DOHH2 (cell line): ENCODE results near the gene IFNA17.
A peak's percentile ranks its signal among the peaks of the same experiment; 100 is the strongest.
"Not testable (repeated sequence)": the region's sequence is repeated elsewhere in the genome, so short reads cannot be mapped to it uniquely, and the experiment has no call there.

Experiments used
- H3F3A ChIP-seq: fragments of 200-600 bp; sonication (generic), shearing (Covaris generic); 2 replicates; pipeline ENCODE4 v1.6.0; 2016; ENCODE audit warnings: antibody characterized with exemption, mild to moderate bottlenecking; ENCODE audit not compliant: control insufficient read depth, insufficient read depth
- H3K27ac ChIP-seq: fragments of 200-600 bp; sonication (generic); 2 replicates; pipeline ENCODE4 v1.5.1; 2014; ENCODE audit warnings: low read depth, mild to moderate bottlenecking, low read length, moderate library complexity
- H3K27me3 ChIP-seq: fragments of 200-600 bp; sonication (generic); 2 replicates; pipeline ENCODE4 v1.6.1; 2014; ENCODE audit warnings: mild to moderate bottlenecking, low read length, mixed read lengths; ENCODE audit not compliant: control insufficient read depth
- H3K36me3 ChIP-seq: fragments of 200-600 bp; sonication (generic); 2 replicates; pipeline ENCODE4 v1.6.1; 2014; ENCODE audit warnings: mild to moderate bottlenecking, low read length, moderate library complexity, mixed read lengths; ENCODE audit not compliant: control insufficient read depth
- H3K4me1 ChIP-seq: fragments of 200-600 bp; sonication (generic); 2 replicates; pipeline ENCODE4 v1.6.1; 2014; ENCODE audit warnings: mild to moderate bottlenecking, low read length, mixed read lengths; ENCODE audit not compliant: control insufficient read depth
- H3K4me2 ChIP-seq: fragments of 200-600 bp; sonication (generic); 2 replicates; pipeline ENCODE4 v1.6.0; 2014; ENCODE audit warnings: mild to moderate bottlenecking, low read length, moderate library complexity
- H3K4me3 ChIP-seq: fragments of 200-600 bp; sonication (generic); 2 replicates; pipeline ENCODE4 v1.5.1; 2014; ENCODE audit warnings: mild to moderate bottlenecking, low read length, mixed read lengths
- H3K79me2 ChIP-seq: fragments of 200-600 bp; sonication (generic); 2 replicates; pipeline ENCODE4 v1.6.1; 2014; ENCODE audit warnings: mild to moderate bottlenecking, low read length, mixed read lengths; ENCODE audit not compliant: control insufficient read depth
- H3K9me2 ChIP-seq: fragments of 200-600 bp; sonication (generic); replicated peaks from 2 replicates; pipeline ENCODE4 v1.6.1; 2014; ENCODE audit warnings: mild to moderate bottlenecking, low read length, mixed read lengths; ENCODE audit not compliant: control insufficient read depth
- H3K9me3 ChIP-seq: fragments of 200-600 bp; sonication (generic); 2 replicates; pipeline ENCODE4 v1.6.1; 2014; ENCODE audit warnings: antibody characterized with exemption, low read length, mixed read lengths; ENCODE audit not compliant: control insufficient read depth, insufficient read depth
- H4K20me1 ChIP-seq: fragments of 200-600 bp; sonication (generic); 2 replicates; pipeline ENCODE4 v1.6.0; 2014; ENCODE audit warnings: low read depth, mild to moderate bottlenecking, antibody characterized with exemption, low read length, moderate library complexity; ENCODE audit not compliant: control insufficient read depth, insufficient read depth
- CTCF ChIP-seq: fragments of 200-600 bp; sonication (generic); IDR thresholded peaks from one replicate; pipeline ENCODE4 v1.5.1; 2014; ENCODE audit warnings: antibody characterized with exemption, mild to moderate bottlenecking, low read depth, low read length; ENCODE audit not compliant: poor library complexity, severe bottlenecking

Gene IFNA17

GRCh38 chr9:21194867-21195776 lies 32.9 kb downstream of the IFNA17 start:
- H3K36me3 ChIP-seq, H3K4me1 ChIP-seq, H3K9me2 ChIP-seq, H3K9me3 ChIP-seq, H3F3A ChIP-seq, H3K4me3 ChIP-seq, H3K27ac ChIP-seq, H4K20me1 ChIP-seq, H3K27me3 ChIP-seq, H3K79me2 ChIP-seq: not testable (repeated sequence)
- TF ChIP-seq CTCF = peak; percentile 59
- 0 out of 2 replicates have a peak overlapping the region, but pooled peaks have one; percentile 13 for H3K4me2 ChIP-seq

GRCh38 chr9:21187487-21187886 lies 40.5 kb downstream of the IFNA17 start, which contains the start of gene IFNA4:
IFNA4 (minus strand) TSS chr9:21187587; CDS start chr9:21187531, 56 bp downstream.
- H3K9me3 ChIP-seq, H3F3A ChIP-seq: not testable (repeated sequence)

DNA sequence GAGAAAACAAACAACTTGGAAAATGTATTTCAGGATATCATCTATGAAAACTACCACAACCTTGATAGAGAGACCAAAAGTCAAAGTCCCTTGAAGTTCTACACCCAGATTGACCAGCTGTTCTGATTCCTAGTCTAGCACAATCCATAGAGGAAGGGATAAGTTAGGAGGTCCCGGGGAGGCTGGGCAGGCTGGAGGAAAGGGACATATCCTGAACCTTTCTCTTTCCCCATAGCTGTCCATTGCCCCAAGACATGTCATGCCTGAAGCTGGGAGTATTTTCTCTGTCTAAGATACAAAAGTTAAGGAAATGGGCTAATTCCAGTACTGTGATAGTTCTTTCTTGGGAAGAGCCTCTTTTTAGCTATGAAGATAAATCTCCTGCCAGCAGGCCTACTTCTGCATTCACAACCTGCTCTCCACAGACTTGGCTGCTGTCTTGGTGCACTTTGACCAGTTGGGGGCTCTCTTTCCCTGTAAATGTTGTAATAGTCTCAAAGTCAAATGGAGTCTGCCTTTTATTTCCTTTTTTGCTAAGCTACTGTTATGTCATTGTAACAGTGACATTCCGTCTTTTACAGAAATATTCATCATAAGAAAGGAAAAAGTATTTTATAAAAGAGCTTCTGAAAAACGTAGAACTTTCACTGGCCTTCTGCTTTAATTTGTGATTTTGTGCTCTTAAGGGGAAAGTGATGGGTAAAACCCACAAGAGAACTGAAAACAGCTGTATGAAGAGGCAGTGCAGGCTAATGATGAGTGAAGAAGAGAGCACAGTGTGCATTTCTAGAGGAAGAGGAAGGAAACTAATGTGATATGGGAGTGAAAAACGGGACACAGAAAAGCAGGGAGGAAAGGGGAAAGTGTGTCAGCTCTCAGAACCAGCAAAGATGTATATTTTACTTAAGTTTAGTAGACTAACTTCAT lies 44.9 kb downstream of the IFNA17 start:
- H3K4me3 ChIP-seq, H3K9me3 ChIP-seq, H3F3A ChIP-seq, H4K20me1 ChIP-seq, H3K4me2 ChIP-seq, H3K4me1 ChIP-seq, H3K9me2 ChIP-seq, H3K79me2 ChIP-seq, H3K27ac ChIP-seq, H3K27me3 ChIP-seq, H3K36me3 ChIP-seq: not testable (repeated sequence)
- TF ChIP-seq CTCF = peak; percentile 66

More at GRCh38 chr9:21187487-21187886, 40.5 kb downstream of the IFNA17 start, which contains the start of gene IFNA4:
- not testable (repeated sequence) for H3K27ac ChIP-seq, H3K4me1 ChIP-seq, H3K9me2 ChIP-seq, H3K27me3 ChIP-seq, H3K79me2 ChIP-seq, H3K4me2 ChIP-seq, H3K4me3 ChIP-seq, H3K36me3 ChIP-seq, H4K20me1 ChIP-seq
